IPS DF 4.7 (cell line): ENCODE results near the gene TOMM22.

Experiments used
- DNase-seq: peaks from one replicate; pipeline ENCODE4 v3.0.0-alpha.2; 2013; ENCODE audit warnings: low spot score; ENCODE audit errors: extremely low read depth

TOMM22 gene

GRCh38 chr22:38696606-38697424 is 15.1 kb downstream of the TOMM22 start:
- no peak for DNase-seq

- no peak for DNase-seq
Observed at GRCh38 chr22:38697425-38698089, 15.8 kb downstream of the TOMM22 start.

- no peak for DNase-seq
Observed at GRCh38 chr22:38698407-38699094, 16.8 kb downstream of the TOMM22 start.

GRCh38 chr22:38699143-38699542 is 17.4 kb downstream of the TOMM22 start:
- no peak for DNase-seq

GRCh38 chr22:38699784-38700183 is 18.0 kb downstream of the TOMM22 start:
- no peak for DNase-seq

GRCh38 chr22:38700270-38700788 is 18.6 kb downstream of the TOMM22 start:
- no peak for DNase-seq

GRCh38 chr22:38700789-38701628 is 19.3 kb downstream of the TOMM22 start, which contains the start of gene JOSD1:
Gene JOSD1 (minus strand): TSS chr22:38700943. CDS start chr22:38699987, 956 bp downstream.
- no peak for DNase-seq

- DNase-seq, result no peak
Observed at GRCh38 chr22:38704654-38705234, 23.0 kb downstream of the TOMM22 start.

- DNase-seq, result peak; percentile 99
Observed at GRCh38 chr22:38705235-38706100, 23.7 kb downstream of the TOMM22 start, which contains the start of gene GTPBP1. Gene GTPBP1 (plus strand): TSS chr22:38705944. CDS start chr22:38705956, 12 bp downstream.

GRCh38 chr22:38706101-38706900 is 24.5 kb downstream of the TOMM22 start:
- DNase-seq, result no peak

GRCh38 chr22:38706901-38707195 is 25.1 kb downstream of the TOMM22 start:
- no peak for DNase-seq

GRCh38 chr22:38707346-38707745 is 25.6 kb downstream of the TOMM22 start:
- DNase-seq, result no peak

- no peak for DNase-seq
Observed at GRCh38 chr22:38707984-38708383, 26.2 kb downstream of the TOMM22 start.

- DNase-seq, result no peak
Observed at GRCh38 chr22:38709306-38709705, 27.5 kb downstream of the TOMM22 start.

GRCh38 chr22:38710351-38710750 is 28.6 kb downstream of the TOMM22 start:
- no peak for DNase-seq

GRCh38 chr22:38710866-38711265 is 29.1 kb downstream of the TOMM22 start:
- no peak for DNase-seq

GRCh38 chr22:38712486-38713207 is 30.9 kb downstream of the TOMM22 start:
- no peak for DNase-seq

- DNase-seq, result no peak
Observed at GRCh38 chr22:38713921-38714320, 32.2 kb downstream of the TOMM22 start.
